Left ventricle myocardium superior (tissue), 1 donor: ENCODE data around the gene UVRAG. TPM values are rescaled to one million over a fixed set of nuclear protein-coding genes. Genes with fewer than 3 reads are reported as not detected.
"Not testable (repeated sequence)": the region's sequence is repeated elsewhere in the genome, so short reads cannot be mapped to it uniquely, and the experiment has no call there.

Source experiments
- ATAC-seq: fragments of 200-7000 bp; cut with Tn5 transposase; one replicate; pipeline ENCODE4 v1.9.1; 2020; ENCODE audit warnings: mild to moderate bottlenecking, moderate library complexity
- DNase-seq: peaks from one replicate; pipeline ENCODE4 v3.0.0-alpha.2; 2020
- intact Hi-C: fragments of 100-400 bp; cut with micrococcal nuclease; formaldehyde crosslinking; loops from one replicate; pipeline ENCODE4 v1.11.0; 2022
- total RNA-seq: library from RNA; stranded (reverse); fragmentation: NEBNext Ultra II Directional; extraction: Animal tissue kit (Norgen Biotek cat#: 25700); gene quantifications from one replicate; pipeline ENCODE4 v1.2.1, GENCODE V29; 2021
- donor health status: DM: no; HTN: yes; CAD: no; lungs with severe emphysema.

Gene UVRAG
- total RNA-seq, 1 donor from 2014 or later: 14.9 TPM

GRCh38 chr11:76073724-76074123, 258.7 kb downstream of the UVRAG start:
- ATAC-seq: peak; percentile 72
- DNase-seq: no peak
- intact Hi-C loops: no loop called here

- DNase-seq (no peak), ATAC-seq (peak; percentile 60)
- intact Hi-C loops: no loop called here
Measured at GRCh38 chr11:76074148-76075095, 259.4 kb downstream of the UVRAG start.

- no peak for DNase-seq
- ATAC-seq: no peak
- intact Hi-C loops: no loop called here
Measured at GRCh38 chr11:76075716-76076115, 260.7 kb downstream of the UVRAG start.

- intact Hi-C loops, ATAC-seq, DNase-seq: not testable (repeated sequence)
Measured at GRCh38 chr11:76076253-76076652, 261.2 kb downstream of the UVRAG start.

GRCh38 chr11:76076749-76077148, 261.7 kb downstream of the UVRAG start:
- intact Hi-C loops: no loop called here
- DNase-seq (no peak), ATAC-seq (no peak)

- intact Hi-C loops: no loop called here
- DNase-seq (no peak), ATAC-seq (no peak)
Measured at GRCh38 chr11:76077575-76078150, 262.7 kb downstream of the UVRAG start.

- intact Hi-C loops, ATAC-seq: not testable (repeated sequence)
Measured at GRCh38 chr11:76081084-76081483, 266.1 kb downstream of the UVRAG start.

GRCh38 chr11:76083563-76084451, 268.8 kb downstream of the UVRAG start:
- no peak for DNase-seq
- intact Hi-C loops: no loop called here
- peak; percentile 57 for ATAC-seq

More at GRCh38 chr11:76081084-76081483, 266.1 kb downstream of the UVRAG start:
- DNase-seq: not testable (repeated sequence)

- intact Hi-C loops: no loop called here
- no peak for DNase-seq
- ATAC-seq: no peak
Measured at GRCh38 chr11:76085270-76085669, 270.3 kb downstream of the UVRAG start.

GRCh38 chr11:76086743-76087635, 272.0 kb downstream of the UVRAG start:
- intact Hi-C loops: no loop called here
- ATAC-seq (no peak), DNase-seq (no peak)

- intact Hi-C loops: no loop called here
- ATAC-seq (no peak), DNase-seq (no peak)
Measured at GRCh38 chr11:76087749-76088148, 272.7 kb downstream of the UVRAG start.

- DNase-seq (no peak), ATAC-seq (no peak)
- intact Hi-C loops: no loop called here
Measured at GRCh38 chr11:76088511-76088910, 273.5 kb downstream of the UVRAG start.

GRCh38 chr11:76090174-76090573, 275.2 kb downstream of the UVRAG start:
- DNase-seq (no peak), ATAC-seq (no peak)
- intact Hi-C loops: no loop called here

- intact Hi-C loops: no loop called here
- no peak for ATAC-seq
- no peak for DNase-seq
Measured at GRCh38 chr11:76090821-76091220, 275.8 kb downstream of the UVRAG start.

GRCh38 chr11:76094740-76095139, 279.7 kb downstream of the UVRAG start:
- intact Hi-C loops: no loop called here
- DNase-seq (no peak), ATAC-seq (peak; percentile 86)

- DNase-seq (no peak), ATAC-seq (no peak)
- intact Hi-C loops: no loop called here
Measured at GRCh38 chr11:76095891-76096290, 280.9 kb downstream of the UVRAG start.

GRCh38 chr11:76096552-76096951, 281.5 kb downstream of the UVRAG start:
- intact Hi-C loops: no loop called here
- ATAC-seq: peak; percentile 17
- no peak for DNase-seq

GRCh38 chr11:76102802-76103201, 287.8 kb downstream of the UVRAG start:
- intact Hi-C loops: no loop called here
- ATAC-seq: peak; percentile 69
- DNase-seq: peak; percentile 57

GRCh38 chr11:76103460-76103859, 288.4 kb downstream of the UVRAG start:
- no peak for ATAC-seq
- intact Hi-C loops: no loop called here
- DNase-seq: no peak
